Measurements from ENCODE around the gene PRKN. TPM values are rescaled to one million over a fixed set of nuclear protein-coding genes. Genes with fewer than 3 reads are reported as not detected.

PRKN gene
- total RNA-seq, 4 donors from 2014 or later, result 5.2 to 121 (median 6.9) TPM

- intact Hi-C loops (cut with DNase I), result no loop called here
- no peaks in the 10 kb centered on the region for H3K36me3 ChIP-seq
- no peaks in the 10 kb centered on the region for H3K9me3 ChIP-seq
- 69 to 78% methylated on average over 18 of the region's 18 CpGs for WGBS, 2 donors
- H3K4me3 ChIP-seq (replicated peaks in 1 of 3), result no peak overlapping the region
- TF ChIP-seq POLR2A (IDR thresholded peaks at IDR 0.05) (no peak), CTCF (IDR thresholded peaks at IDR 0.05) (no peak)
- H3K27me3 ChIP-seq, result no peaks in the 10 kb centered on the region
- no peaks in the 10 kb centered on the region for H3K4me1 ChIP-seq
- H3K27ac ChIP-seq, result no peak overlapping the region
- DNase-seq, result no peak
These were observed 894.3 kb downstream of the PRKN start for GRCh38 chr6:161833099-161833860.

GRCh38 chr6:161832622-161833021, 894.9 kb downstream of the PRKN start:
- Histone ChIP-seq H3K27ac (no peak overlapping the region), H3K27me3 (no peaks in the 10 kb centered on the region), H3K4me1 (no peaks in the 10 kb centered on the region), H3K9me3 (no peaks in the 10 kb centered on the region), H3K4me3 (replicated peaks in 1 of 3) (no peak overlapping the region), H3K36me3 (no peaks in the 10 kb centered on the region)
- TF ChIP-seq CTCF (IDR thresholded peaks at IDR 0.05), result no peak
- no peak for TF ChIP-seq POLR2A (IDR thresholded peaks at IDR 0.05)
- 88 to 91% methylated on average over 11 to 12 of the region's 12 CpGs for WGBS, 2 donors
- no peak for DNase-seq
- intact Hi-C loops (cut with DNase I), result no loop called here

- DNase-seq, result no peak
- WGBS, 2 donors, result 58 to 61% methylated on average over 6 of the region's 6 CpGs
- intact Hi-C loops (cut with DNase I), result no loop called here
- H3K9me3 ChIP-seq, result no peaks in the 10 kb centered on the region
- H3K27me3 ChIP-seq, result no peaks in the 10 kb centered on the region
- no peaks in the 10 kb centered on the region for H3K36me3 ChIP-seq
- H3K4me1 ChIP-seq, result no peaks in the 10 kb centered on the region
- H3K27ac ChIP-seq, result no peak overlapping the region
- TF ChIP-seq POLR2A (IDR thresholded peaks at IDR 0.05), result no peak
- TF ChIP-seq CTCF (IDR thresholded peaks at IDR 0.05), result no peak
- H3K4me3 ChIP-seq (replicated peaks in 1 of 3), result no peak overlapping the region
These were observed 896.5 kb downstream of the PRKN start for GRCh38 chr6:161830866-161831616.

GRCh38 chr6:161829291-161829729, 898.3 kb downstream of the PRKN start:
- intact Hi-C loops (cut with DNase I), result no loop called here
- H3K36me3 ChIP-seq, result no peaks in the 10 kb centered on the region
- H3K4me3 ChIP-seq (replicated peaks in 1 of 3), result no peak overlapping the region
- H3K27me3 ChIP-seq, result no peaks in the 10 kb centered on the region
- H3K4me1 ChIP-seq, result no peaks in the 10 kb centered on the region
- no peak overlapping the region for H3K27ac ChIP-seq
- 74 to 75% methylated on average over 9 of the region's 9 CpGs for WGBS, 2 donors
- DNase-seq, result no peak
- no peaks in the 10 kb centered on the region for H3K9me3 ChIP-seq
- TF ChIP-seq CTCF (IDR thresholded peaks at IDR 0.05), result no peak
- TF ChIP-seq POLR2A (IDR thresholded peaks at IDR 0.05), result no peak

- no peak for TF ChIP-seq POLR2A (IDR thresholded peaks at IDR 0.05)
- TF ChIP-seq CTCF (IDR thresholded peaks at IDR 0.05), result no peak
- no peaks in the 10 kb centered on the region for H3K27me3 ChIP-seq
- H3K4me1 ChIP-seq, result no peaks in the 10 kb centered on the region
- WGBS, 2 donors, result 57 to 71% methylated on average over 7 to 9 of the region's 9 CpGs
- H3K9me3 ChIP-seq, result no peaks in the 10 kb centered on the region
- H3K27ac ChIP-seq, result no peak overlapping the region
- DNase-seq, result no peak
- H3K4me3 ChIP-seq (replicated peaks in 1 of 3), result no peak overlapping the region
- H3K36me3 ChIP-seq, result no peaks in the 10 kb centered on the region
- intact Hi-C loops (cut with DNase I), result no loop called here
These were observed 899.2 kb downstream of the PRKN start for GRCh38 chr6:161828355-161828754.

Measured in thyroid gland (tissue), 4 donors.